ENCODE data around the gene MYBPC2.

MYBPC2 gene

DNA sequence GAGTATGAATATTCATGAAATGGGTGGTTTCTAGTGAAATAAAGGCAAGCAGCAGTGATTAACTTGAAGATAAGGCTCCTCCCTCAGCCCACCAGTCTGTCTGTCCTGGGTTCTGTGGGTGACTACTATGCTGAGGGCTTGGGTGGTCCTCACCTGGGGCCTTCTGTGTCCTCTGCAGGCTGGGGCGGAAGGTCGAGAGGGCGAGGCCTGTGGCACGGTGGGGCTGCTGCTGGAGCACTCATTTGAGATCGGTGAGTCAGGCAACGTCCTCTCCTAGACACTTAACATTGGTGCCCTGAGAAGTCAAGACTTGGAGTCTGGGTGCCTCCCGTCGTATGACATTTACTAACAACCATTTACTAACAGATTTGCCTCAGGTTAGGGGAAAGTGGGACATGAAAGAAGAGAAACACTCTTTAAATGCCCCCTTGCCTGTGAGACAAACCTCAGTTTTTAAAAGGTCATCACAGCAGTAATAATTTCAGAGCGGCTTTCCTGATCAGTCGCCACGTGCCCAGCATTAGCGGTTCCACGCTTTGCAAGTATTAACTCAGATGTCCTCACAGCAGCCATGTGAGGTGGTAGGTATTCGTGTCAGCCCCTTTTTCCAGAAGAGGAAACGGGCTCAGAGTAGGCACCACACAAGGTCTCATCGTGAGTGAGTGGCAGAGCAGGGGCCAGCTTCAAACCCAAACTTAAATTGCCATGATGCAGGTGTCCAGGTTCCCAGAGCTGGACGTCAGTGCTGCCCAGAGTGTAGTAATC is 45.2 kb downstream of the MYBPC2 start:
- DNase-seq: no peak
- no peak overlapping the region for H3K14ac ChIP-seq (ENCODE audit: low read length)
- no peak overlapping the region for H3K4me2 ChIP-seq (ENCODE audit: low read length)
- no peak overlapping the region for H2AFZ ChIP-seq (ENCODE audit: insufficient read depth, low read length, poor library complexity)
- H3K79me1 ChIP-seq (ENCODE audit: low read length): peaks cover 3% of the 10 kb centered on the region
- H2AK5ac ChIP-seq (ENCODE audit: low read length): no peak overlapping the region
- no peak overlapping the region for H3K18ac ChIP-seq (ENCODE audit: low read length)
- H3K23ac ChIP-seq (ENCODE audit: low read length): no peak overlapping the region
- H2BK12ac ChIP-seq (ENCODE audit: low read length): no peak overlapping the region
- H3K4ac ChIP-seq (ENCODE audit: low read depth, low read length): peak overlapping the region; percentile 60
- H3K9ac ChIP-seq (ENCODE audit: low read length): peak overlapping the region; percentile 48
- H3K4me3 ChIP-seq (ENCODE audit: low read depth, low read length): no peak overlapping the region
- H3K79me2 ChIP-seq (ENCODE audit: control insufficient read depth, insufficient read depth, low read length, poor library complexity): peaks cover 5% of the 10 kb centered on the region
- no peak overlapping the region for H2BK5ac ChIP-seq (ENCODE audit: low read depth, low read length, poor library complexity)
- no CpG with 5 or more reads among the region's 17 CpGs for WGBS (ENCODE audit: extremely low coverage, insufficient coverage, insufficient read length)
- H4K12ac ChIP-seq (ENCODE audit: low read depth, low read length): no peak overlapping the region
- peaks cover 3 to 13% of the 10 kb centered on the region in 2 experiments for H3K4me1 ChIP-seq (ENCODE audit: control insufficient read depth in 1 of 2, insufficient read depth in 2 of 2, low read length in 2 of 2)
- H3K9me3 ChIP-seq (ENCODE audit: insufficient read depth, low read depth, low read length): peaks cover 4% of the 10 kb centered on the region
- no peak overlapping the region for H2BK120ac ChIP-seq (ENCODE audit: insufficient read depth, low read length, poor library complexity)
- no peak overlapping the region for H4K8ac ChIP-seq (ENCODE audit: low read depth, low read length)
- no peak overlapping the region for H3K27ac ChIP-seq (ENCODE audit: low read depth, low read length)
- H4K91ac ChIP-seq (ENCODE audit: low read depth, low read length): no peak overlapping the region
- H3K36me3 ChIP-seq (ENCODE audit: control insufficient read depth in 1 of 2, insufficient read depth in 2 of 2, low read length in 2 of 2): peaks cover 44 to 45% of the 10 kb centered on the region in 2 experiments
- no peaks in the 10 kb centered on the region for H3K27me3 ChIP-seq (ENCODE audit: insufficient read depth, low read length)

DNA sequence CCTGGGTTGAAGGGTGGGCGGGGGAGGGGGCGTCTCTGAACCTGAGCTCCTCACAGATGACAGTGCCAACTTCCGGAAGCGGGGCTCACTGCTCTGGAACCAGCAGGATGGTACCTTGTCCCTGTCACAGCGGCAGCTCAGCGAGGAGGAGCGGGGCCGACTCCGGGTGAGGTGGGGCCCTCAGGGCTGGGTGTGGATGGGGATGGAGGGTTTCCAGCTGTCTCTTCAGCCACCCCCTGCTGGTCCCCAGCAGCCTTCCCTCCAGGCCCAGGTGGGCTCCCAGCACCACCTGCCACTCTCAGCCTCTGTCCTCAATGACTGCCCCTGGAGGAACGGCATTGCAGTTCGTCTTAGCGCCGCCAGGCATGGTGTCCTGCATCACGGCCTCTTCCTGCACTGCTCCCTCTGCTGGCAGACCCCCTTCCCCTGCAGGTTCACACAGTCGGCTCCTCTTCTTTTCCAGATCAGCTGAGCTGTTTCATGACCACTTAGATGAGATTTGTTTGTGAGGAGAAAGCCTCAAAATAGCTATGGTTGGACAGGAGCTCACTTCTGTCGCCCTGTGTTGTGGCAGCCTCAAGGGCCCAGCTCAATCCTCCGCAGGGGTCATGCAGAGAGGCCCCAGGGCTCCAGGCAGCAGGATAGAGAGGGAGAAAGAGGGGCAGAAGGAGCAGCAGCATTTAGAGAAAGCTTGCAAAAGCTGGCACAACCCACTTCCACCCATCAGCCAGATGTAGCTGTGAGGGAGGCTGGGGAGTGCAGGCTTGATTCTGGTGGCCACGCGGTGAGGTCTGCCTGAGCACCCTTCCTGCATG is 46.4 kb downstream of the MYBPC2 start:
- Histone ChIP-seq H4K91ac (ENCODE audit: low read depth, low read length) (no peak overlapping the region), H3K4me2 (ENCODE audit: low read length) (no peak overlapping the region), H3K27ac (ENCODE audit: low read depth, low read length) (no peak overlapping the region), H3K4me1 (ENCODE audit: control insufficient read depth in 1 of 2, insufficient read depth in 2 of 2, low read length in 2 of 2) (peaks cover 3 to 13% of the 10 kb centered on the region in 2 experiments), H2BK120ac (ENCODE audit: insufficient read depth, low read length, poor library complexity) (no peak overlapping the region), H3K79me1 (ENCODE audit: low read length) (peaks cover 3% of the 10 kb centered on the region), H3K9me3 (ENCODE audit: insufficient read depth, low read depth, low read length) (peaks cover 4% of the 10 kb centered on the region), H2BK12ac (ENCODE audit: low read length) (no peak overlapping the region), H3K36me3 (ENCODE audit: control insufficient read depth in 1 of 2, insufficient read depth in 2 of 2, low read length in 2 of 2) (peaks cover 49 to 53% of the 10 kb centered on the region in 2 experiments), H2AK5ac (ENCODE audit: low read length) (no peak overlapping the region), H3K18ac (ENCODE audit: low read length) (no peak overlapping the region), H3K79me2 (ENCODE audit: control insufficient read depth, insufficient read depth, low read length, poor library complexity) (peaks cover 5% of the 10 kb centered on the region), H3K23ac (ENCODE audit: low read length) (no peak overlapping the region), H3K27me3 (ENCODE audit: insufficient read depth, low read length) (no peaks in the 10 kb centered on the region), H2BK5ac (ENCODE audit: low read depth, low read length, poor library complexity) (no peak overlapping the region), H4K8ac (ENCODE audit: low read depth, low read length) (no peak overlapping the region), H4K12ac (ENCODE audit: low read depth, low read length) (no peak overlapping the region), H3K4me3 (ENCODE audit: low read depth, low read length) (no peak overlapping the region), H2AFZ (ENCODE audit: insufficient read depth, low read length, poor library complexity) (no peak overlapping the region), H3K9ac (ENCODE audit: low read length) (no peak overlapping the region), H3K4ac (ENCODE audit: low read depth, low read length) (no peak overlapping the region), H3K14ac (ENCODE audit: low read length) (no peak overlapping the region)
- no CpG with 5 or more reads among the region's 19 CpGs for WGBS (ENCODE audit: extremely low coverage, insufficient coverage, insufficient read length)
- DNase-seq: peak; percentile 25 to 47

DNA sequence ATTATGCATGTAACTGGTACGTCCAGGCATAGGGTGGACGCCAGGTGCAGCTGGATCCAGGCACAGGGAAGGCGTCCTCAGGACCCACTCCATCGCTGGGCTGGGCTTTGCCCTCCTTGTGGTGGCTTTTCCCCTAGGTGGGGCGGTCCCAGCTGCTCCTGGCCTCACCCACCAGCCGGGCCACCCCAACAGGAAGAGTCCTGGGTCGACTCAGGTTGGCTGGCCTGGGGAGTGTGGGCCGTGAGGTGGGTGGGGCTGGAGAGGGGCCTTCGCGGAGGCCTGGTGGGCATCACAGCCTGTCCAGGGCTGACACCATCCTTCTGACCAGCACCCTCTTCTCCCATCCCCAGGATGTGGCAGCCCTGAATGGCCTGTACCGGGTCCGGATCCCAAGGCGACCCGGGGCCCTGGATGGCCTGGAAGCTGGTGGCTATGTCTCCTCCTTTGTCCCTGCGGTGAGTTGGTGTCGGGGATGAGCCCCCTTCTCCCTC is 47.1 kb downstream of the MYBPC2 start:
- H3K4ac ChIP-seq (ENCODE audit: low read depth, low read length): no peak overlapping the region
- no peak overlapping the region for H3K4me2 ChIP-seq (ENCODE audit: low read length)
- no CpG with 5 or more reads among the region's 16 CpGs for WGBS (ENCODE audit: extremely low coverage, insufficient coverage, insufficient read length)
- no peak overlapping the region for H2BK12ac ChIP-seq (ENCODE audit: low read length)
- peaks cover 3 to 13% of the 10 kb centered on the region in 2 experiments for H3K4me1 ChIP-seq (ENCODE audit: control insufficient read depth in 1 of 2, insufficient read depth in 2 of 2, low read length in 2 of 2)
- H4K12ac ChIP-seq (ENCODE audit: low read depth, low read length): no peak overlapping the region
- H3K9me3 ChIP-seq (ENCODE audit: insufficient read depth, low read depth, low read length): peaks cover 4% of the 10 kb centered on the region
- H3K79me2 ChIP-seq (ENCODE audit: control insufficient read depth, insufficient read depth, low read length, poor library complexity): peaks cover 5% of the 10 kb centered on the region
- no peak overlapping the region for H3K23ac ChIP-seq (ENCODE audit: low read length)
- no peaks in the 10 kb centered on the region for H3K27me3 ChIP-seq (ENCODE audit: insufficient read depth, low read length)
- no peak overlapping the region for H4K91ac ChIP-seq (ENCODE audit: low read depth, low read length)
- no peak overlapping the region for H2BK120ac ChIP-seq (ENCODE audit: insufficient read depth, low read length, poor library complexity)
- H3K14ac ChIP-seq (ENCODE audit: low read length): no peak overlapping the region
- H4K8ac ChIP-seq (ENCODE audit: low read depth, low read length): no peak overlapping the region
- H2AK5ac ChIP-seq (ENCODE audit: low read length): no peak overlapping the region
- peaks cover 3% of the 10 kb centered on the region for H3K79me1 ChIP-seq (ENCODE audit: low read length)
- no peak overlapping the region for H3K9ac ChIP-seq (ENCODE audit: low read length)
- H3K4me3 ChIP-seq (ENCODE audit: low read depth, low read length): no peak overlapping the region
- no peak overlapping the region for H2AFZ ChIP-seq (ENCODE audit: insufficient read depth, low read length, poor library complexity)
- H2BK5ac ChIP-seq (ENCODE audit: low read depth, low read length, poor library complexity): no peak overlapping the region
- H3K27ac ChIP-seq (ENCODE audit: low read depth, low read length): no peak overlapping the region
- H3K18ac ChIP-seq (ENCODE audit: low read length): no peak overlapping the region
- no peak for DNase-seq
- peaks cover 49 to 53% of the 10 kb centered on the region in 2 experiments for H3K36me3 ChIP-seq (ENCODE audit: control insufficient read depth in 1 of 2, insufficient read depth in 2 of 2, low read length in 2 of 2)

DNA sequence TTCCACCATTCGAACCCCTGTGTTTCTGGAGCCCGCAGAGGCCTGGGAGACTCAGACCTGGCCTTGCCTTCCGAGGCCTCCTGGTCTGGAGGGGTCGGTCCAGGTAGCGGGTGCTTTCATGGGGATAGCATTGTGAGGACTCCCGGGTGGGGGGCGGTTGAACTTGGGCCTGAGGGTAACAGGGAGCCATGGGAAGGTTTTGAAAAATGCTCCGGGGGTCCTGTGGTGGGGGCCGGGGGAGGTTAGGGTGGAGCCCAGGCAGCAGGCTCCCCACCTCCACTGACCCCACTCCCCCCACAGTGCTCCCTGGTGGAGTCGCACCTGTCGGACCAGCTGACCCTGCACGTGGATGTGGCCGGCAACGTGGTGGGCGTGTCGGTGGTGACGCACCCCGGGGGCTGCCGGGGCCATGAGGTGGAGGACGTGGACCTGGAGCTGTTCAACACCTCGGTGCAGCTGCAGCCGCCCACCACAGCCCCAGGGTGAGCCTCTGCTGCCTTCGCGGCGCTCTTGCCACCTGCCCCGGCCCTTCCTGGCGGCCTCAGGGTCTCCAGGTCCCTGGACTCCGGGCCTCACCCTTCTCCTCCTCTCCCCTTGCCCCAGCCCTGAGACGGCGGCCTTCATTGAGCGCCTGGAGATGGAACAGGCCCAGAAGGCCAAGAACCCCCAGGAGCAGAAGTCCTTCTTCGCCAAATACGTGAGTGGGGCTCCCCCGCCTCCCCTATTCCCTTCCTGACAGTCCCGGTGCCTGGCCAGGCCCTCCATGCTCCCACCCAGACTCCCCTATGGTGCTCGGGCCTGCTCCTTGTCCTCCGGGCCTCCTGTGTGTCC is 47.8 kb downstream of the MYBPC2 start:
- H2BK5ac ChIP-seq (ENCODE audit: low read depth, low read length, poor library complexity): no peak overlapping the region
- H3K4me1 ChIP-seq (ENCODE audit: control insufficient read depth in 1 of 2, insufficient read depth in 2 of 2, low read length in 2 of 2): peaks cover 3 to 13% of the 10 kb centered on the region in 2 experiments
- H3K27me3 ChIP-seq (ENCODE audit: insufficient read depth, low read length): no peaks in the 10 kb centered on the region
- H3K14ac ChIP-seq (ENCODE audit: low read length): no peak overlapping the region
- no peak overlapping the region for H2AFZ ChIP-seq (ENCODE audit: insufficient read depth, low read length, poor library complexity)
- no peak overlapping the region for H4K91ac ChIP-seq (ENCODE audit: low read depth, low read length)
- WGBS (ENCODE audit: extremely low coverage, insufficient coverage, insufficient read length): no CpG with 5 or more reads among the region's 37 CpGs
- H3K4ac ChIP-seq (ENCODE audit: low read depth, low read length): no peak overlapping the region
- no peak overlapping the region for H4K8ac ChIP-seq (ENCODE audit: low read depth, low read length)
- H3K23ac ChIP-seq (ENCODE audit: low read length): no peak overlapping the region
- H2BK120ac ChIP-seq (ENCODE audit: insufficient read depth, low read length, poor library complexity): no peak overlapping the region
- peaks cover 3% of the 10 kb centered on the region for H3K79me1 ChIP-seq (ENCODE audit: low read length)
- no peak overlapping the region for H3K18ac ChIP-seq (ENCODE audit: low read length)
- DNase-seq: no peak
- H3K27ac ChIP-seq (ENCODE audit: low read depth, low read length): no peak overlapping the region
- H2AK5ac ChIP-seq (ENCODE audit: low read length): no peak overlapping the region
- H3K9me3 ChIP-seq (ENCODE audit: insufficient read depth, low read depth, low read length): peaks cover 4% of the 10 kb centered on the region
- no peak overlapping the region for H4K12ac ChIP-seq (ENCODE audit: low read depth, low read length)
- H3K79me2 ChIP-seq (ENCODE audit: control insufficient read depth, insufficient read depth, low read length, poor library complexity): peaks cover 5% of the 10 kb centered on the region
- H3K36me3 ChIP-seq (ENCODE audit: control insufficient read depth in 1 of 2, insufficient read depth in 2 of 2, low read length in 2 of 2): peaks cover 49 to 53% of the 10 kb centered on the region in 2 experiments
- H2BK12ac ChIP-seq (ENCODE audit: low read length): no peak overlapping the region
- H3K4me2 ChIP-seq (ENCODE audit: low read length): no peak overlapping the region
- no peak overlapping the region for H3K9ac ChIP-seq (ENCODE audit: low read length)
- H3K4me3 ChIP-seq (ENCODE audit: low read depth, low read length): no peak overlapping the region

Data from trophoblast cell (in vitro differentiated cells and primary cell).